ENCODE measurements around the gene CEP192.

DNA sequence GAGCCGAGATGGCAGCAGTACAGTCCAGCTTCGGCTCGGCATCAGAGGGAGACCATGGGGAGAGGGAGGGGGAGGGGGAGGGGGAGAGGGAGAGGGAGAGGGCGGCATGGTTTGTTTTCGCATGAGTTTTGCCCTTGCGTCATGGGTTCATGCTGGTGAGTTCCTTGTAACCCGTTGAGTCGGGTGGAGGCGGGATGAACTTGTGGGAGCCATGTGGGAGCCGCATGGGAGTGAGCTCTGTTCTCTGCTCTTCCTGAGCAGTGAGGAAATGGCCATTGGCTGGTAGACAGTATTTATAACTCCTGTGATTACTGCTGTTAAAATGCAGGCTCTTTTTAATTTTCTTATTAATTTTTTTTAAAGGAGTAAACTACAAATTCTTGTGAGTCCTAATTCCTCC, 108.0 kb downstream of the CEP192 start:
- TF ChIP-seq, protein P1, sequence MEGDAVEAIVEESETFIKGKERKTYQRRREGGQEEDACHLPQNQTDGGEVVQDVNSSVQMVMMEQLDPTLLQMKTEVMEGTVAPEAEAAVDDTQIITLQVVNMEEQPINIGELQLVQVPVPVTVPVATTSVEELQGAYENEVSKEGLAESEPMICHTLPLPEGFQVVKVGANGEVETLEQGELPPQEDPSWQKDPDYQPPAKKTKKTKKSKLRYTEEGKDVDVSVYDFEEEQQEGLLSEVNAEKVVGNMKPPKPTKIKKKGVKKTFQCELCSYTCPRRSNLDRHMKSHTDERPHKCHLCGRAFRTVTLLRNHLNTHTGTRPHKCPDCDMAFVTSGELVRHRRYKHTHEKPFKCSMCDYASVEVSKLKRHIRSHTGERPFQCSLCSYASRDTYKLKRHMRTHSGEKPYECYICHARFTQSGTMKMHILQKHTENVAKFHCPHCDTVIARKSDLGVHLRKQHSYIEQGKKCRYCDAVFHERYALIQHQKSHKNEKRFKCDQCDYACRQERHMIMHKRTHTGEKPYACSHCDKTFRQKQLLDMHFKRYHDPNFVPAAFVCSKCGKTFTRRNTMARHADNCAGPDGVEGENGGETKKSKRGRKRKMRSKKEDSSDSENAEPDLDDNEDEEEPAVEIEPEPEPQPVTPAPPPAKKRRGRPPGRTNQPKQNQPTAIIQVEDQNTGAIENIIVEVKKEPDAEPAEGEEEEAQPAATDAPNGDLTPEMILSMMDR (conservative IDR thresholded peaks at IDR 0.05; ENCODE audit: low read length): no peak
- no peak for TF ChIP-seq EZH2phosphoT487 (IDR thresholded peaks at IDR 0.05; ENCODE audit: borderline replicate concordance)
